GM12864 (cell line): ENCODE data around the gene CCNL1.

ENCODE experiments used
- DNase-seq: peaks from one replicate; pipeline ENCODE4 v3.0.0-alpha.2; 2011; ENCODE audit warnings: low read depth
- H3K4me3 ChIP-seq: 2 replicates; pipeline ENCODE4 v1.5.1; 2011; ENCODE audit warnings: mild to moderate bottlenecking, low read depth, low read length, control low read depth
- CTCF ChIP-seq: IDR thresholded peaks from 2 replicates; pipeline ENCODE4 v1.5.1; 2011; ENCODE audit warnings: low read depth, mild to moderate bottlenecking, moderate library complexity, low read length, control low read depth, inconsistent platforms; ENCODE audit errors: missing control alignments

CCNL1 gene

GRCh38 chr3:157117206-157117605 lies 42.7 kb downstream of the CCNL1 start:
- TF ChIP-seq CTCF = no peak
- H3K4me3 ChIP-seq = no peak overlapping the region
- no peak for DNase-seq

GRCh38 chr3:157116017-157116416 lies 43.9 kb downstream of the CCNL1 start:
- no peak overlapping the region for H3K4me3 ChIP-seq
- no peak for DNase-seq
- no peak for TF ChIP-seq CTCF

- DNase-seq = no peak
- no peak overlapping the region for H3K4me3 ChIP-seq
- TF ChIP-seq CTCF = no peak
Measured at GRCh38 chr3:157115069-157116006, 44.6 kb downstream of the CCNL1 start.

GRCh38 chr3:157113832-157114505 lies 46.0 kb downstream of the CCNL1 start:
- TF ChIP-seq CTCF = peak; percentile 27
- no peak overlapping the region for H3K4me3 ChIP-seq
- DNase-seq = no peak

- no peak for DNase-seq
- no peak overlapping the region for H3K4me3 ChIP-seq
- no peak for TF ChIP-seq CTCF
Measured at GRCh38 chr3:157112536-157112935, 47.4 kb downstream of the CCNL1 start.

GRCh38 chr3:157111518-157111917 lies 48.4 kb downstream of the CCNL1 start:
- no peak for DNase-seq
- H3K4me3 ChIP-seq = no peak overlapping the region
- TF ChIP-seq CTCF = no peak
